Left ventricle myocardium inferior (tissue), 1 donor: ENCODE measurements around the gene FAM83F. TPM values are rescaled to one million over a fixed set of nuclear protein-coding genes. Genes with fewer than 3 reads are reported as not detected.
A peak's percentile ranks its signal among the peaks of the same experiment; 100 is the strongest.

Experiments
- DNase-seq: peaks from one replicate; pipeline ENCODE4 v3.0.0-alpha.2; 2020
- H3K27ac ChIP-seq: fragments of 200-600 bp; replicated peaks from 2 replicates; pipeline ENCODE4 v1.8.0; 2021
- H3K27me3 ChIP-seq: fragments of 200-600 bp; 2 replicates; pipeline ENCODE4 v1.8.0; 2021; ENCODE audit warnings: low read depth
- H3K36me3 ChIP-seq: fragments of 200-600 bp; 2 replicates; pipeline ENCODE4 v1.8.0; 2021
- H3K4me1 ChIP-seq: fragments of 200-600 bp; 2 replicates; pipeline ENCODE4 v1.8.0; 2021
- H3K4me3 ChIP-seq: fragments of 200-600 bp; 2 replicates; pipeline ENCODE4 v1.8.0; 2021; ENCODE audit warnings: mild to moderate bottlenecking, moderate library complexity
- H3K9me3 ChIP-seq: fragments of 200-600 bp; replicated peaks from 2 replicates; pipeline ENCODE4 v1.8.0; 2021
- CTCF ChIP-seq: fragments of 200-600 bp; IDR thresholded peaks from 2 replicates; pipeline ENCODE4 v1.8.0; 2021; ENCODE audit warnings: antibody characterized with exemption, mild to moderate bottlenecking, borderline replicate concordance
- intact Hi-C: fragments of 100-400 bp; cut with micrococcal nuclease; formaldehyde crosslinking; loops from one replicate; pipeline ENCODE4 v1.11.0; 2022
- total RNA-seq: library from RNA; stranded (reverse); fragmentation: NEBNext Ultra II Directional; extraction: Animal tissue kit (Norgen Biotek cat#: 25700); gene quantifications from one replicate; pipeline ENCODE4 v1.2.1, GENCODE V29; 2021
- donor health status: DM: no; HTN: yes; CAD: no; lungs with severe emphysema.

The FAM83F gene
- total RNA-seq, 1 donor from 2014 or later, result 4.4 TPM

- no peak for DNase-seq
- peak overlapping the region; percentile 54 for H3K27ac ChIP-seq
- H3K9me3 ChIP-seq, result no peaks in the 10 kb centered on the region
- H3K4me1 ChIP-seq, result peaks cover 63% of the 10 kb centered on the region
- intact Hi-C loops, result loop anchor here (10.0 kb wide), 1 partner anchor 127 kb away; no protein-coding TSS in a partner anchor
- peak; percentile 23 for TF ChIP-seq CTCF
- H3K36me3 ChIP-seq, result no peaks in the 10 kb centered on the region
- no peak overlapping the region for H3K4me3 ChIP-seq
- H3K27me3 ChIP-seq, result no peaks in the 10 kb centered on the region
Observed at GRCh38 chr22:40058265-40058664, 63.5 kb downstream of the FAM83F start.

- peaks cover 53% of the 10 kb centered on the region for H3K4me1 ChIP-seq
- intact Hi-C loops, result no loop called here
- no peak overlapping the region for H3K27ac ChIP-seq
- no peak for DNase-seq
- H3K4me3 ChIP-seq, result no peak overlapping the region
- H3K9me3 ChIP-seq, result no peaks in the 10 kb centered on the region
- TF ChIP-seq CTCF, result no peak
- H3K36me3 ChIP-seq, result no peaks in the 10 kb centered on the region
- no peaks in the 10 kb centered on the region for H3K27me3 ChIP-seq
Observed at GRCh38 chr22:40065981-40066380, 71.2 kb downstream of the FAM83F start.

DNA sequence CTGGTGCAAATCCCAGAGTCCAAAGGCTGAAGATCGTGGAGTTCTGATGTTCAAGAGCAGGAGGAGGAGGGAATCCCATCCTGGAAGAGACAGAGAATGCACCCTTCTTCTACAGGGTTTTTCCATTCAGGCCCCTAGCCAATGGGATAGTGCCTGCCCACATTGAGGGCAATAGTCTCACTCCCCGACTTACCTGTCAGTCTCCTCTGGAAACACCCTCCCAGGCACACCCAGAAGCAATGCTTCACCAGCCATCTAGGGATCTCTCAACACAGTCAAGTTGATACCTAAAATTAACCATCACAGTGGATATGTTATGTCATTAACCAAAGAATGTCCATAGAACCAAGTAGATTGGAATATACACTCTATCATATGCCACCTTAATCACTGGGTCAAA is 72.9 kb downstream of the FAM83F start:
- Histone ChIP-seq H3K4me3 (no peak overlapping the region), H3K27me3 (no peaks in the 10 kb centered on the region), H3K9me3 (no peaks in the 10 kb centered on the region), H3K4me1 (peaks cover 69% of the 10 kb centered on the region), H3K36me3 (no peaks in the 10 kb centered on the region), H3K27ac (no peak overlapping the region)
- DNase-seq, result no peak
- no peak for TF ChIP-seq CTCF
- intact Hi-C loops, result no loop called here

DNA sequence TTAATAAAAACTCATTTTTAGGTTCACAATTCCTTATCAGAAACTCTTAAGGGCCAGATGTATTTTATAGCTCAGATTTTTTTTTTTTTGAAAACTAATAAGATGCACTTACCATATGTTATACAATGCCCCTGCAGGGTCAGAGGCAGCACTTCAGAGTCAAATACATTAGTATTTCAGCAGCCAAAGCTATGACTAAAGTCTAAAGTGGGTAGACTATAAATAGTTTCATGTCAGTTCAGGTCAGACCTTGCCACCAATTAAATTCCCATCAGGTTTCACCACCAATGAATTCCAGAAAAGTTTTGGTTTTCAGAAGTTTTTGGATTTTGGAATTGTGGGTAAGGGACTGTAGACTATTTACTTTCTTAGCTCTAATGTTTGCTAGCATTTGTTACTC is 75.9 kb downstream of the FAM83F start:
- H3K27ac ChIP-seq, result peak overlapping the region; percentile 76
- H3K27me3 ChIP-seq, result no peaks in the 10 kb centered on the region
- H3K4me1 ChIP-seq, result peaks cover 71% of the 10 kb centered on the region
- H3K4me3 ChIP-seq, result no peak overlapping the region
- DNase-seq, result no peak
- no peaks in the 10 kb centered on the region for H3K36me3 ChIP-seq
- intact Hi-C loops, result no loop called here
- no peak for TF ChIP-seq CTCF
- H3K9me3 ChIP-seq, result no peaks in the 10 kb centered on the region

DNA sequence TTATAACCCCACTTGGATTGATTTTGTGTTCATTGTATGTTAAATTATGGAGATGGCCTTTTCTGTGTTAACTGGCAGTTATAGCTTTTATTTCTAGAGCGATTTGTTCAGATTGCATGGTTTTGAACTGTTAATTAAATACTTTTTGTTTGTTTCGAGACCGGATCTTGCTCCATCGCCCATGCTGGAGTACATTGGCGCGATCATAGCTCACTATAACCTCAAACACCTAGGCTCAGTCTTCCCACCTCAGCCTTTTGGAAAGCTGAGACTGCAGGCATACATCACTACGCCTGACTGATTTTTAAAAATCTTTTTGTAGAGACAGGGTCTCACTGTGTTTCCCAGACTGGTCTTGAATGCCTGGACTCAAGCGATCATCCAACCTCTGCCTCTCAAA is 77.0 kb downstream of the FAM83F start:
- H3K4me1 ChIP-seq, result peaks cover 63% of the 10 kb centered on the region
- H3K27ac ChIP-seq, result peak overlapping the region; percentile 76
- H3K4me3 ChIP-seq, result no peak overlapping the region
- no peak for TF ChIP-seq CTCF
- no peak for DNase-seq
- no peaks in the 10 kb centered on the region for H3K36me3 ChIP-seq
- intact Hi-C loops, result no loop called here
- H3K9me3 ChIP-seq, result no peaks in the 10 kb centered on the region
- no peaks in the 10 kb centered on the region for H3K27me3 ChIP-seq
